Esophagus squamous epithelium (tissue), 5 donors: Measurements from ENCODE around the gene TMEM175. TPM values are rescaled to one million over a fixed set of nuclear protein-coding genes. Genes with fewer than 3 reads are reported as not detected.

Experiments
- DNase-seq: peaks from one replicate; lab custom pipeline; 2025; lab: John Stamatoyannopoulos, UW
- H3K27ac ChIP-seq, 4 donors: fragments of 200-600 bp; sonication (generic); one replicate each; pipeline ENCODE4 v1.5.1; 2016 to 2019; ENCODE audit warnings: mild to moderate bottlenecking in 1 of 4
- H3K27me3 ChIP-seq, 4 donors: fragments of 200-600 bp; sonication (generic); 1 replicate in 3 of 4; 2 replicates in 1 of 4; pipeline versions ENCODE4 v1.5.1 to v1.6.0; 2017 to 2021; ENCODE audit warnings: antibody characterized with exemption in 1 of 4
- H3K36me3 ChIP-seq, 3 donors: fragments of 200-600 bp; sonication (generic); one replicate each; pipeline ENCODE4 v1.5.1; 2016 to 2019
- H3K4me1 ChIP-seq, 3 donors: fragments of 200-600 bp; sonication (generic); one replicate each; pipeline ENCODE4 v1.5.1; 2017 to 2019
- H3K4me3 ChIP-seq, 4 donors: fragments of 200-600 bp; sonication (generic); 1 replicate in 3 of 4; 2 replicates in 1 of 4; pipeline ENCODE4 v1.5.1; 2016 to 2019; ENCODE audit warnings: mild to moderate bottlenecking in 2 of 4, moderate library complexity in 1 of 4
- H3K9me3 ChIP-seq, 3 donors: fragments of 200-600 bp; sonication (generic); one replicate each; pipeline ENCODE4 v1.5.1; 2016 to 2019
- CTCF ChIP-seq, 6 experiments: fragments of 450-650 bp in 4 of 6; fragments of 200-600 bp in 2 of 6; sonication (generic) in 2 of 6; IDR thresholded peaks; one replicate each; pipeline ENCODE4 v1.5.1; 2016 to 2019; ENCODE audit warnings: antibody characterized with exemption in 6 of 6, mild to moderate bottlenecking in 4 of 6, moderate library complexity in 4 of 6
- POLR2A ChIP-seq, 4 donors: fragments of 450-650 bp; IDR thresholded peaks; one replicate each; pipeline ENCODE4 v1.6.1; 2017; ENCODE audit warnings: antibody characterized with exemption in 4 of 4, mild to moderate bottlenecking in 4 of 4, moderate library complexity in 3 of 4
- WGBS, 2 donors: methylation state at CpG; one replicate each; pipeline ENCODE4 v1.1.5; 2018; 5-methylcytosine and 5-hydroxymethylcytosine counted together
- intact Hi-C: fragments of 100-400 bp; cut with DNase I; formaldehyde crosslinking; loops from one replicate; pipeline ENCODE4 v1.15.0; 2022
- total RNA-seq, 4 donors: library from RNA; depleted of rRNA; stranded (reverse); fragments of >200 nt; gene quantifications; one replicate each; pipeline ENCODE4 v1.1.0, GENCODE V29; 2016
- donor health status: DM: yes; HTN: yes; CAD: no.

The TMEM175 gene
- total RNA-seq, 4 donors from 2014 or later: 8.4 to 22.9 (median 19.7) TPM

- intact Hi-C loops: no loop called here
- H3K27ac ChIP-seq: no peak overlapping the region
- peaks cover 0 to 7% (median 6%) of the 10 kb centered on the region in 3 donors for H3K4me1 ChIP-seq
- WGBS, 2 donors: 80 to 87% methylated on average over 18 to 20 of the region's 20 CpGs
- DNase-seq: no peak
- H3K36me3 ChIP-seq: peaks cover 0 to 31% (median 0%) of the 10 kb centered on the region in 3 donors
- no peak overlapping the region for H3K4me3 ChIP-seq
- no peaks in the 10 kb centered on the region for H3K9me3 ChIP-seq
- H3K27me3 ChIP-seq: no peaks in the 10 kb centered on the region
- TF ChIP-seq CTCF (IDR thresholded peaks at IDR 0.05) (no peak), POLR2A (IDR thresholded peaks at IDR 0.05) (no peak)
Measured at GRCh38 chr4:949656-950055, 17.4 kb downstream of the TMEM175 start.

- Histone ChIP-seq H3K9me3 (no peaks in the 10 kb centered on the region), H3K27ac (no peak overlapping the region), H3K36me3 (peaks cover 0 to 38% (median 0%) of the 10 kb centered on the region in 3 donors), H3K4me3 (no peak overlapping the region), H3K4me1 (peaks cover 0 to 7% (median 6%) of the 10 kb centered on the region in 3 donors), H3K27me3 (no peaks in the 10 kb centered on the region)
- TF ChIP-seq POLR2A (IDR thresholded peaks at IDR 0.05) (no peak), CTCF (IDR thresholded peaks at IDR 0.05) (no peak)
- intact Hi-C loops: no loop called here
- DNase-seq: no peak
- WGBS, 2 donors: 86 to 90% methylated on average over 9 to 17 of the region's 30 CpGs
Measured at GRCh38 chr4:950136-951020, 18.1 kb downstream of the TMEM175 start.

GRCh38 chr4:951186-951585 is 18.9 kb downstream of the TMEM175 start:
- H3K4me3 ChIP-seq: no peak overlapping the region
- WGBS, 2 donors: 75 to 90% methylated on average over 5 to 6 of the region's 7 CpGs
- H3K27ac ChIP-seq: no peak overlapping the region
- DNase-seq: no peak
- H3K9me3 ChIP-seq: no peaks in the 10 kb centered on the region
- TF ChIP-seq POLR2A (IDR thresholded peaks at IDR 0.05) (no peak), CTCF (IDR thresholded peaks at IDR 0.05) (no peak)
- no peaks in the 10 kb centered on the region for H3K27me3 ChIP-seq
- peaks cover 0 to 45% (median 0%) of the 10 kb centered on the region in 3 donors for H3K36me3 ChIP-seq
- peaks cover 0 to 7% (median 6%) of the 10 kb centered on the region in 3 donors for H3K4me1 ChIP-seq
- intact Hi-C loops: no loop called here

- no peak for DNase-seq
Measured at GRCh38 chr4:951594-952468, 19.6 kb downstream of the TMEM175 start.

More at GRCh38 chr4:951594-952468, 19.6 kb downstream of the TMEM175 start:
- H3K27me3 ChIP-seq: no peaks in the 10 kb centered on the region
- H3K27ac ChIP-seq: no peak overlapping the region
- no peak overlapping the region for H3K4me3 ChIP-seq
- H3K4me1 ChIP-seq: peaks cover 0 to 3% (median 2%) of the 10 kb centered on the region in 3 donors
- 81 to 86% methylated on average over 7 to 13 of the region's 23 CpGs for WGBS, 2 donors
- H3K9me3 ChIP-seq: no peaks in the 10 kb centered on the region
- intact Hi-C loops: no loop called here
- peaks cover 0 to 46% (median 0%) of the 10 kb centered on the region in 3 donors for H3K36me3 ChIP-seq
- TF ChIP-seq CTCF (IDR thresholded peaks at IDR 0.05) (no peak), POLR2A (IDR thresholded peaks at IDR 0.05) (no peak)
